AG09309 (cell line): ENCODE results near the gene CDAN1.

ENCODE experiments used
- DNase-seq: peaks from one replicate; pipeline ENCODE4 v3.0.0-alpha.2; 2010; ENCODE audit warnings: low read depth
- H3K4me3 ChIP-seq: 2 replicates; pipeline ENCODE4 v1.5.1; 2011; ENCODE audit warnings: mild to moderate bottlenecking, low read depth, low read length, moderate library complexity; ENCODE audit not compliant: control insufficient read depth
- CTCF ChIP-seq: IDR thresholded peaks from 2 replicates; pipeline ENCODE4 v1.5.1; 2011; ENCODE audit warnings: mild to moderate bottlenecking, low read depth, low read length, inconsistent platforms; ENCODE audit not compliant: insufficient read depth, control insufficient read depth; ENCODE audit errors: missing control alignments

The CDAN1 gene

GRCh38 chr15:42707068-42707467, 29.9 kb downstream of the CDAN1 start:
- DNase-seq: no peak
- H3K4me3 ChIP-seq: no peak overlapping the region
- no peak for TF ChIP-seq CTCF

- no peak for DNase-seq
- no peak for TF ChIP-seq CTCF
- no peak overlapping the region for H3K4me3 ChIP-seq
Observed at GRCh38 chr15:42705336-42705735, 31.6 kb downstream of the CDAN1 start.

GRCh38 chr15:42704492-42704926, 32.4 kb downstream of the CDAN1 start:
- DNase-seq: peak; percentile 31
- TF ChIP-seq CTCF: peak; percentile 93
- no peak overlapping the region for H3K4me3 ChIP-seq

GRCh38 chr15:42696626-42697025, 40.3 kb downstream of the CDAN1 start:
- DNase-seq: no peak
- no peak overlapping the region for H3K4me3 ChIP-seq
- TF ChIP-seq CTCF: no peak

- no peak for DNase-seq
- no peak for TF ChIP-seq CTCF
- no peak overlapping the region for H3K4me3 ChIP-seq
Observed at GRCh38 chr15:42695527-42696071, 41.3 kb downstream of the CDAN1 start.

GRCh38 chr15:42694398-42694797, 42.5 kb downstream of the CDAN1 start:
- DNase-seq: no peak
- no peak overlapping the region for H3K4me3 ChIP-seq
- TF ChIP-seq CTCF: no peak

- no peak for TF ChIP-seq CTCF
- DNase-seq: no peak
- H3K4me3 ChIP-seq: no peak overlapping the region
Observed at GRCh38 chr15:42693942-42694341, 43.0 kb downstream of the CDAN1 start.
